K562 (cell line): ENCODE measurements around the gene RARRES2. TPM values are rescaled to one million over a fixed set of nuclear protein-coding genes. Genes with fewer than 3 reads are reported as not detected.
A peak's percentile ranks its signal among the peaks of the same experiment; 100 is the strongest.

Source experiments
- ATAC-seq: fragments of 200-7000 bp; cut with Tn5 transposase; 3 replicates; pipeline ENCODE4 v1.9.1; 2020; ENCODE audit warnings: moderate library complexity
- BruUV-seq: library from RNA; stranded (reverse); fragments of 400-500 nt; replicated peaks from 2 replicates; lab custom pipeline; 2021; lab: Mats Ljungman, UMichigan
- CTCF ChIA-PET: fragments of 300-600 bp; formaldehyde crosslinking; extraction: SDS; loops from one replicate; lab custom pipeline; 2021; ENCODE audit warnings: low intra/inter-chr PET ratio; lab: Yijun Ruan, JAX
- POLR2A ChIA-PET: fragments of 300-600, 350-650 bp; sonication (Branson Sonifier 250); formaldehyde crosslinking; extraction: SDS; loops from one replicate; lab custom pipeline; 2021; ENCODE audit warnings: antibody characterized with exemption, inconsistent platforms; lab: Yijun Ruan, JAX
- DNase-seq, 4 experiments: peaks; one replicate each; pipeline versions ENCODE4 v3.0.0 to v3.0.0-alpha.2; 2011 to 2018; ENCODE audit warnings: low spot score in 3 of 4, mixed read lengths in 3 of 4; ENCODE audit errors: extremely low read depth in 1 of 4
- FAIRE-seq: peaks from 2 replicates; lab custom pipeline; 2011; peaks lifted over from hg19 to GRCh38; lab: Jason Lieb, UNC
- H2AFZ ChIP-seq: 2 replicates; pipeline ENCODE4 v1.6.0; 2011; ENCODE audit warnings: low read depth, low read length, control low read depth, inconsistent platforms
- H3K27ac ChIP-seq: fragments of 200-600 bp; 3 replicates; pipeline ENCODE4 v1.8.0; 2011; ENCODE audit warnings: low read depth, mild to moderate bottlenecking, control low read depth, inconsistent platforms, low read length, moderate library complexity, mixed read lengths; ENCODE audit errors: extremely low read depth
- H3K27me3 ChIP-seq, 2 experiments: fragments of 300-600 bp in 1 of 2; 2 replicates in 1 of 2; 3 replicates in 1 of 2; pipeline versions ENCODE4 v1.6.0 to v1.8.0; 2011; ENCODE audit warnings: inconsistent platforms in 2 of 2, low read length in 2 of 2, mild to moderate bottlenecking in 1 of 2, mixed read lengths in 1 of 2, moderate library complexity in 1 of 2; ENCODE audit not compliant: control insufficient read depth in 2 of 2, insufficient read depth in 2 of 2
- H3K36me3 ChIP-seq: fragments of 300-600 bp; 3 replicates; pipeline ENCODE4 v1.8.0; 2011; ENCODE audit warnings: mild to moderate bottlenecking, low read length, inconsistent platforms; ENCODE audit not compliant: control insufficient read depth, insufficient read depth
- H3K4me1 ChIP-seq, 2 experiments: fragments of 200-600 bp in 1 of 2; replicated peaks in 1 of 2; 2 replicates in 1 of 2; 3 replicates in 1 of 2; pipeline versions ENCODE4 v1.5.1 to v1.8.0; 2011; ENCODE audit warnings: inconsistent platforms in 2 of 2, low read length in 2 of 2, mild to moderate bottlenecking in 1 of 2, mixed read lengths in 1 of 2, moderate library complexity in 1 of 2; ENCODE audit not compliant: control insufficient read depth in 2 of 2, insufficient read depth in 2 of 2
- H3K4me2 ChIP-seq: 2 replicates; pipeline ENCODE4 v1.6.1; 2011; ENCODE audit warnings: low read length, control low read depth, inconsistent platforms, mixed read lengths; ENCODE audit not compliant: insufficient read depth
- H3K4me3 ChIP-seq: fragments of 200-600 bp; sonication (generic), shearing (Covaris generic); 2 replicates; pipeline ENCODE4 v1.5.1; 2016; ENCODE audit warnings: control low read depth, inconsistent platforms
- H3K79me2 ChIP-seq: fragments of 200-600 bp; 3 replicates; pipeline ENCODE4 v1.8.0; 2011; ENCODE audit warnings: low read length, inconsistent platforms; ENCODE audit not compliant: control insufficient read depth, insufficient read depth
- H3K9ac ChIP-seq, 2 experiments: 2 replicates each; pipeline versions ENCODE4 v1.6.0 to v1.6.1; 2011; ENCODE audit warnings: low read depth in 2 of 2, low read length in 2 of 2, control low read depth in 1 of 2, inconsistent platforms in 1 of 2, mild to moderate bottlenecking in 1 of 2, mixed read lengths in 1 of 2; ENCODE audit not compliant: insufficient read depth in 1 of 2
- H3K9me1 ChIP-seq: one replicate; pipeline ENCODE4 v1.6.0; 2011; ENCODE audit warnings: inconsistent platforms, mild to moderate bottlenecking, low read length, moderate library complexity; ENCODE audit not compliant: control insufficient read depth, insufficient read depth
- H3K9me3 ChIP-seq: replicated peaks from 2 replicates; pipeline ENCODE4 v1.5.1; 2011; ENCODE audit warnings: low read depth, low read length, inconsistent platforms; ENCODE audit not compliant: control insufficient read depth, insufficient read depth
- H4K20me1 ChIP-seq: replicated peaks from 2 replicates; pipeline ENCODE4 v1.6.1; 2011; ENCODE audit warnings: low read length, inconsistent platforms, mixed read lengths; ENCODE audit not compliant: control insufficient read depth, insufficient read depth
- BRD4 ChIP-seq: fragments of 200-600 bp; sonication (generic); IDR thresholded peaks from 2 replicates; pipeline ENCODE4 v1.6.1; 2017; ENCODE audit warnings: inconsistent platforms
- CREBBP ChIP-seq: IDR thresholded peaks from one replicate; pipeline ENCODE4 v1.6.1; 2012; ENCODE audit warnings: low read depth, mild to moderate bottlenecking, control low read depth, inconsistent platforms, low read length
- CXXC5 ChIP-seq: fragments of 250-450 bp; sonication (Bioruptor Pico); IDR thresholded peaks from 2 replicates; pipeline ENCODE4 v1.8.0; 2022; ENCODE audit warnings: inconsistent platforms, mild to moderate bottlenecking, moderate library complexity
- ELF4 ChIP-seq: fragments of 450-650 bp; formaldehyde crosslinking; IDR thresholded peaks from 2 replicates; pipeline ENCODE4 v1.4.0; 2022; ENCODE audit warnings: missing genetic modification characterization
- KDM5B ChIP-seq: fragments of 200-600 bp; sonication (generic); IDR thresholded peaks from 2 replicates; pipeline ENCODE4 v1.6.1; 2012; ENCODE audit warnings: low read depth, mild to moderate bottlenecking, moderate library complexity, low read length, control low read depth, inconsistent platforms; ENCODE audit not compliant: insufficient replicate concordance
- MAZ ChIP-seq, 2 experiments: fragments of 450-650 bp in 1 of 2; sonication (generic) in 1 of 2; formaldehyde crosslinking; IDR thresholded peaks in 1 of 2; conservative IDR thresholded peaks in 1 of 2; 2 replicates each; pipeline versions ENCODE4 v1.4.0 to v1.5.0; 2020; ENCODE audit warnings: mild to moderate bottlenecking in 1 of 2, missing genetic modification reagents in 1 of 2
- NONO ChIP-seq, 2 experiments: fragments of 200-400 bp in 1 of 2; fragments of 450-650 bp in 1 of 2; formaldehyde crosslinking in 1 of 2; IDR thresholded peaks; 2 replicates each; pipeline ENCODE4 v1.6.1; 2017; ENCODE audit warnings: low read depth in 2 of 2, mild to moderate bottlenecking in 2 of 2, moderate library complexity in 2 of 2, low read length in 1 of 2
- NR1H2 ChIP-seq: sonication (generic); formaldehyde crosslinking; IDR thresholded peaks from 2 replicates; pipeline ENCODE4 v1.4.0; 2020; ENCODE audit warnings: mild to moderate bottlenecking, missing genetic modification reagents
- PCBP1 ChIP-seq: fragments of 200-400 bp; formaldehyde crosslinking; IDR thresholded peaks from 2 replicates; pipeline ENCODE4 v1.6.1; 2018; ENCODE audit warnings: mild to moderate bottlenecking, low read depth, low read length; ENCODE audit not compliant: poor library complexity, severe bottlenecking
- PHTF2 ChIP-seq: fragments of 250-450 bp; sonication (Bioruptor Pico); IDR thresholded peaks from 2 replicates; pipeline ENCODE4 v1.5.0; 2021; ENCODE audit warnings: mild to moderate bottlenecking
- POLR2A ChIP-seq: fragments of 450-650 bp; conservative IDR thresholded peaks from 2 replicates; pipeline ENCODE4 v1.6.1; 2016
- POLR2B ChIP-seq: fragments of 450-650 bp; IDR thresholded peaks from 2 replicates; pipeline ENCODE4 v1.6.1; 2018; ENCODE audit warnings: low read depth; ENCODE audit not compliant: partially characterized antibody
- SUPT5H ChIP-seq: fragments of 450-650 bp; IDR thresholded peaks from 2 replicates; pipeline ENCODE4 v1.6.1; 2016
- TRIM24 ChIP-seq, 2 experiments: fragments of 450-650 bp; IDR thresholded peaks; 2 replicates each; pipeline ENCODE4 v1.6.1; 2016
- ZNF253 ChIP-seq: fragments of 250-450 bp; sonication (Bioruptor Pico); conservative IDR thresholded peaks from 2 replicates; pipeline ENCODE4 v1.6.1; 2021; ENCODE audit warnings: mild to moderate bottlenecking
- ZNF77 ChIP-seq: fragments of 250-450 bp; sonication (Bioruptor Pico); IDR thresholded peaks from 2 replicates; pipeline ENCODE4 v1.5.0; 2020
- WGBS: fragments of 100-300 bp; shearing (Covaris generic); methylation state at CpG from one replicate; pipeline ENCODE4 v1.1.6; 2016; ENCODE audit warnings: low coverage, mixed read lengths; ENCODE audit not compliant: insufficient coverage; ENCODE audit errors: missing lambda C conversion rate; 5-methylcytosine and 5-hydroxymethylcytosine counted together
- in situ Hi-C: fragments of 300-500 bp; cut with MboI; formaldehyde crosslinking; loops from 4 replicates; pipeline ENCODE4 v1.15.0; 2018; ENCODE audit warnings: inconsistent platforms, mixed read lengths
- intact Hi-C: fragments of 100-400 bp; cut with micrococcal nuclease; formaldehyde crosslinking; loops from 2 replicates; pipeline ENCODE4 v1.14.2; 2022
- polyA plus RNA-seq, 8 experiments: library from polyadenylated mRNA; depleted of rRNA in 4 of 8; stranded (reverse) in 5 of 8; unstranded in 3 of 8; fragments of >200 nt; fragmentation: Nextera tagmentation in 2 of 8; fragmentation: Illumina TruSeq in 1 of 8; extraction: Ambion mirVana in 2 of 8; extraction: Trizol in 1 of 8; gene quantifications; 2 replicates each; pipeline versions ENCODE4 v1.2.1 to v1.2.3, GENCODE V29; 2011 to 2014; ENCODE audit warnings: inconsistent platforms in 1 of 8, missing spikeins in 1 of 8
- total RNA-seq, 7 experiments: library from RNA; depleted of rRNA in 6 of 7; stranded (reverse); fragments of >200 nt in 6 of 7; fragmentation: Illumina TruSeq in 2 of 7; extraction: Trizol in 2 of 7; gene quantifications; 2 replicates each; pipeline versions ENCODE4 v1.2.1 to v1.2.3, GENCODE V29; 2011 to 2021; ENCODE audit warnings: low replicate concordance in 1 of 7
- TF ChIP-seq, protein P1 (sequence below): fragments of 250-450 bp; sonication (Bioruptor Pico); IDR thresholded peaks from 2 replicates; pipeline ENCODE4 v1.5.0; 2021; ENCODE audit warnings: mild to moderate bottlenecking, borderline replicate concordance
- TF ChIP-seq, protein P2 (sequence below): sonication (generic); formaldehyde crosslinking; IDR thresholded peaks from 2 replicates; pipeline ENCODE4 v1.8.0; 2022; ENCODE audit warnings: mild to moderate bottlenecking, low read depth, missing genetic modification reagents

The RARRES2 gene
- total and polyA plus RNA-seq, 9 of the 15 experiments (the other 6 are each of a cell fraction or from before 2014, with no cell fraction given), result 0.11 to 1.7 (median 0.23) TPM; not detected in 6

DNA sequence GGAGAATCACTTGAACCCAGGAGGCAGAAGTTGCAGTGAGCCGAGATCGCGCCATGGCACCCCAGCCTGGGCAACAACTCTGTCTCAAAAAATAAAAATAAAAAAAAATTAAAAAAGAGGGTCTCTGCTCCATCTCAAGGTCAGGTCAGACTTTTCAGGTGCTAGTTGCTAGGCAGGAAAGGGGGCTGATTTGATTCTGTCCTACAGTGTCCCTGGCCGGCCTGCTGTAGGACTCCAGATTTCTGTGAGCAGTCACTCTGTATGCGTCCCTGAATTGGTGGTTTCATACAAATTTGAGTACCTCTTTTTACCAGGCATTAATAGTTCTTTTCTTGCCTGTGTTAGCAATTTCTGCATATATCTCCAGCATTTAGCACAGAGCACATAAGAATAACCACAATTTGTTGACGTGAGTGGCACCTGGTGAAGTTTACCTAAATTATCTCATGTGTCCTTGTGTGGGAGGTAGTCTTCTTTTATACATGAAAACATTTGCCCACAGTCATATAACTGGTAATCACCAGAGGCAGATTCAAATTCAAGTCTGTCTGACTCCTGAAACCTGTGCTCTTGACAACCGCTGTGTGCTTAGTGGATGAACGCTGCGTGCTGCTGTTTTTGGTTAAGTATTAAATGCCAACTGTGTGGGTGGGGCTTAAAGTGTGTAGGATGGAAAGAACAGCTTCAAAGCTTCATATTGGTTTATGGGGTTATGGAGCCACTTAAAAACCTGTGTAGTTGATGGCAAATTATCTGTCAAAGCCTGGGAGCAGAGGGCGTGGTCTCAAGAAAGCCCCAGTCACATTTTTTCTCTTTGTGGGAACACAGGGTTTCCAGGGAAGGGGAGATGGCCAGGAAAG, 34.5 kb upstream of the RARRES2 start (continued):
- TF ChIP-seq PHTF2, result no peak

DNA sequence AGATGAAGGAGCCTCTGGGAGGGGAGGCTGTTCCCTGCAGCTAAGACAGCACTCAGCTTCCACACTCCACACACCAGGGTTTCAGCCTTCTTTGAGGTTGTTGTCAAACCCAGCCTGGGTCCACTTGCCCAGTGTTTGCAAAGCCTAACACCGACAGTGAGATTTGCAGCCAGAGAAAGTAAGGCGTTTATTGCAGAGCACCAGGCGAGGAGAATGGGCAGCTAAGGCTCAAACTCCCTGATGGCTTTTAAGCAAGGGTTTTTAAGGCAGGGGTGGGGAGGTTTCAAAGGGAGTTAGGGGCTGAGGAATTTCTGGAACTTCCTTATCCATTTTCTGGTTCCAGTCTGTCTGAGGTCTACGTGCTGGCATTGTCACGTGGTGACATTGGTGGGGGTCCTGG, 33.0 kb upstream of the RARRES2 start:
- ATAC-seq (no peak), DNase-seq (no peak), FAIRE-seq (no peak)
- intact Hi-C loops (no loop called here), in situ Hi-C loops (no loop called here)
- Histone ChIP-seq H3K27ac (peak overlapping the region; percentile 2; the same call in 1 of the 3 replicates), H3K4me1 (peaks cover 49 to 59% of the 10 kb centered on the region in 2 experiments), H4K20me1 (no peaks in the 10 kb centered on the region; the same call in 1 of the 2 replicates), H3K27me3 (no peaks in the 10 kb centered on the region), H3K9me1 (no peaks in the 10 kb centered on the region), H3K4me3 (no peak overlapping the region), H3K79me2 (peaks cover 58% of the 10 kb centered on the region), H3K9ac (peak overlapping the region in 1 of 2 experiments; percentile 87; a peak in 1 of 4 replicates), H3K4me2 (peak overlapping the region; percentile 9; the same call in 1 of the 2 replicates), H3K9me3 (no peaks in the 10 kb centered on the region), H3K36me3 (peaks cover 61% of the 10 kb centered on the region), H2AFZ (no peak overlapping the region)
- ChIA-PET CTCF (no interaction called here), POLR2A (interaction anchor here (0.7 to 2.1 kb wide), 12 partner anchors 9 to 620 kb away, joined by 3 to 17 read pairs (median 4); no protein-coding TSS in a partner anchor)
- WGBS, result 86% methylated on average over 5 of the region's 5 CpGs
- BruUV-seq, result no TSS peak
- TF ChIP-seq ZNF77 (no peak), CREBBP (no peak), POLR2B (peak; percentile 8), ZNF253 (CRISPR knock-in tag) (no peak), POLR2A (peak; percentile 55), TRIM24 (IDR thresholded peaks at IDR 0.05) (no peak), CXXC5 (CRISPR knock-in tag) (no peak), KDM5B (peak; percentile 6), BRD4 (no peak), NONO (IDR thresholded peaks at IDR 0.05; ENCODE audit: low read depth in 2 of 2, low read length in 1 of 2) (no peak), SUPT5H (peak; percentile 55; the same call in 1 of the 2 replicates), PCBP1 (no peak), NR1H2 (CRISPR knock-in tag) (no peak), ELF4 (CRISPR knock-in tag) (no peak), MAZ (CRISPR knock-in tag; conservative IDR thresholded peaks at IDR 0.05 in 1 of 2, IDR thresholded peaks at IDR 0.05 in 1 of 2) (0 out of 4 replicates have a peak, but pooled peaks of 1 of the 2 experiments have one; percentile 16)
- TF ChIP-seq, protein P1, sequence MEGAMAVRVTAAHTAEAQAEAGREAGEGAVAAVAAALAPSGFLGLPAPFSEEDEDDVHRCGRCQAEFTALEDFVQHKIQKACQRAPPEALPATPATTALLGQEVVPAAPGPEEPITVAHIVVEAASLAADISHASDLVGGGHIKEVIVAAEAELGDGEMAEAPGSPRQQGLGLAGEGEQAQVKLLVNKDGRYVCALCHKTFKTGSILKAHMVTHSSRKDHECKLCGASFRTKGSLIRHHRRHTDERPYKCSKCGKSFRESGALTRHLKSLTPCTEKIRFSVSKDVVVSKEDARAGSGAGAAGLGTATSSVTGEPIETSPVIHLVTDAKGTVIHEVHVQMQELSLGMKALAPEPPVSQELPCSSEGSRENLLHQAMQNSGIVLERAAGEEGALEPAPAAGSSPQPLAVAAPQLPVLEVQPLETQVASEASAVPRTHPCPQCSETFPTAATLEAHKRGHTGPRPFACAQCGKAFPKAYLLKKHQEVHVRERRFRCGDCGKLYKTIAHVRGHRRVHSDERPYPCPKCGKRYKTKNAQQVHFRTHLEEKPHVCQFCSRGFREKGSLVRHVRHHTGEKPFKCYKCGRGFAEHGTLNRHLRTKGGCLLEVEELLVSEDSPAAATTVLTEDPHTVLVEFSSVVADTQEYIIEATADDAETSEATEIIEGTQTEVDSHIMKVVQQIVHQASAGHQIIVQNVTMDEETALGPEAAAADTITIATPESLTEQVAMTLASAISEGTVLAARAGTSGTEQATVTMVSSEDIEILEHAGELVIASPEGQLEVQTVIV (CRISPR knock-in tag), result no peak
- TF ChIP-seq, protein P2, sequence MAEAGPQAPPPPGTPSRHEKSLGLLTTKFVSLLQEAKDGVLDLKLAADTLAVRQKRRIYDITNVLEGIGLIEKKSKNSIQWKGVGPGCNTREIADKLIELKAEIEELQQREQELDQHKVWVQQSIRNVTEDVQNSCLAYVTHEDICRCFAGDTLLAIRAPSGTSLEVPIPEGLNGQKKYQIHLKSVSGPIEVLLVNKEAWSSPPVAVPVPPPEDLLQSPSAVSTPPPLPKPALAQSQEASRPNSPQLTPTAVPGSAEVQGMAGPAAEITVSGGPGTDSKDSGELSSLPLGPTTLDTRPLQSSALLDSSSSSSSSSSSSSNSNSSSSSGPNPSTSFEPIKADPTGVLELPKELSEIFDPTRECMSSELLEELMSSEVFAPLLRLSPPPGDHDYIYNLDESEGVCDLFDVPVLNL, result no peak
